GM18520 (cell line): Measurements from ENCODE around the gene NIN.

ENCODE experiments used
- ATAC-seq: cut with Tn5 transposase; IDR thresholded peaks from one replicate; pipeline ENCODE4 v1.9.1; 2021; ENCODE audit not compliant: unreplicated experiment

NIN gene

GRCh38 chr14:50830932-50831725 lies at the start of gene NIN:
NIN (minus strand) TSS chr14:50831162; CDS start chr14:50822056, 9,106 bp downstream.
- peak; percentile 71 for ATAC-seq

- peak; percentile 89 for ATAC-seq
These were observed 44.6 kb upstream of the NIN start for GRCh38 chr14:50875359-50876070.

GRCh38 chr14:50874757-50875156 lies 43.8 kb upstream of the NIN start:
- ATAC-seq = no peak

- ATAC-seq = no peak
These were observed 41.2 kb upstream of the NIN start, which contains the start of gene ABHD12B for GRCh38 chr14:50871914-50872732. ABHD12B (plus strand) TSS chr14:50872053; CDS start chr14:50872175, 122 bp downstream.

- ATAC-seq = no peak
These were observed 40.3 kb upstream of the NIN start for GRCh38 chr14:50871228-50871627.

GRCh38 chr14:50865391-50866076 lies 34.6 kb upstream of the NIN start:
- no peak for ATAC-seq

GRCh38 chr14:50864946-50865345 lies 34.0 kb upstream of the NIN start:
- ATAC-seq = no peak

- no peak for ATAC-seq
These were observed 33.3 kb upstream of the NIN start for GRCh38 chr14:50864237-50864636.

- no peak for ATAC-seq
These were observed 31.1 kb upstream of the NIN start for GRCh38 chr14:50862036-50862570.

GRCh38 chr14:50860478-50861086 lies 29.6 kb upstream of the NIN start:
- no peak for ATAC-seq

- ATAC-seq = no peak
These were observed 28.3 kb upstream of the NIN start for GRCh38 chr14:50859296-50859624.

GRCh38 chr14:50856660-50857059 lies 25.7 kb upstream of the NIN start:
- no peak for ATAC-seq

GRCh38 chr14:50855558-50855957 lies 24.6 kb upstream of the NIN start:
- no peak for ATAC-seq

- no peak for ATAC-seq
These were observed 23.6 kb upstream of the NIN start for GRCh38 chr14:50854521-50854920.

- no peak for ATAC-seq
These were observed 22.9 kb upstream of the NIN start for GRCh38 chr14:50853891-50854290.

GRCh38 chr14:50846226-50846880 lies 15.4 kb upstream of the NIN start:
- no peak for ATAC-seq

- no peak for ATAC-seq
These were observed 14.2 kb upstream of the NIN start for GRCh38 chr14:50845166-50845565.

GRCh38 chr14:50844391-50844790 lies 13.4 kb upstream of the NIN start:
- no peak for ATAC-seq

GRCh38 chr14:50839691-50840090 lies 8.7 kb upstream of the NIN start:
- ATAC-seq = no peak

- no peak for ATAC-seq
These were observed 8.1 kb upstream of the NIN start for GRCh38 chr14:50839048-50839447.
